Fibroblast of the aortic adventitia (primary cell): ENCODE data around the gene RAB31. TPM values are rescaled to one million over a fixed set of nuclear protein-coding genes. Genes with fewer than 3 reads are reported as not detected.
"Not testable (repeated sequence)": the region's sequence is repeated elsewhere in the genome, so short reads cannot be mapped to it uniquely, and the experiment has no call there.

Experiments
- DNase-seq: peaks from one replicate; pipeline ENCODE4 v3.0.0-alpha.2; 2010; ENCODE audit warnings: low read depth
- H3K4me3 ChIP-seq: 2 replicates; pipeline ENCODE4 v1.5.1; 2011; ENCODE audit warnings: low read depth, mild to moderate bottlenecking, control low read depth, low read length, moderate library complexity
- total RNA-seq: library from RNA; depleted of rRNA; stranded (reverse); fragments of >200 nt; gene quantifications from 2 replicates; pipeline ENCODE4 v1.2.3, GENCODE V29; 2012; ENCODE audit warnings: low replicate concordance
- TF ChIP-seq, protein P1 (sequence below): IDR thresholded peaks from 2 replicates; pipeline ENCODE4 v1.5.1; 2011; ENCODE audit warnings: mild to moderate bottlenecking, low read length, control low read depth, inconsistent platforms; ENCODE audit not compliant: insufficient read depth

The RAB31 gene
- total RNA-seq, 1 donor, result 90.4 TPM

DNA sequence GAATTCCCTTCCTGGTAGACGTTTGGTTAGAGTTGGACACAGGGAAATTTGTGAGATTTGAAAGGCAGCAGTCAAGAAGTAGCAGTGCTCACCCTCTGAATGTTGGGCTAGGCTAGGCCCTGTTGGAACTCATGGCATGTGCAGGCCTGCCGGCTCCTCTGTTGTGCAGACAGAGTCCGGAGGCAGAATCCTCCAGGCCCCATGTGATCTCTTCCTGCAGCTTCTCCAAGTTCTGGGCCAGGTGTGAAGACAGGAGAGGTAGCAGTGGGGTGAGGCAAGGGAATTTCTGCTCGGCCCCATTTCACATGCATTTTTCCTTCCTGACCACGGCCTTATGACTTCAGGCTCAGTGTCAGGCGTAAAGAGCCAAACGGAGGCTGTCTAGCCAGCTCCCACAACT is 36.9 kb upstream of the RAB31 start:
- no peak for DNase-seq
- no peak overlapping the region for H3K4me3 ChIP-seq
- TF ChIP-seq, protein P1, sequence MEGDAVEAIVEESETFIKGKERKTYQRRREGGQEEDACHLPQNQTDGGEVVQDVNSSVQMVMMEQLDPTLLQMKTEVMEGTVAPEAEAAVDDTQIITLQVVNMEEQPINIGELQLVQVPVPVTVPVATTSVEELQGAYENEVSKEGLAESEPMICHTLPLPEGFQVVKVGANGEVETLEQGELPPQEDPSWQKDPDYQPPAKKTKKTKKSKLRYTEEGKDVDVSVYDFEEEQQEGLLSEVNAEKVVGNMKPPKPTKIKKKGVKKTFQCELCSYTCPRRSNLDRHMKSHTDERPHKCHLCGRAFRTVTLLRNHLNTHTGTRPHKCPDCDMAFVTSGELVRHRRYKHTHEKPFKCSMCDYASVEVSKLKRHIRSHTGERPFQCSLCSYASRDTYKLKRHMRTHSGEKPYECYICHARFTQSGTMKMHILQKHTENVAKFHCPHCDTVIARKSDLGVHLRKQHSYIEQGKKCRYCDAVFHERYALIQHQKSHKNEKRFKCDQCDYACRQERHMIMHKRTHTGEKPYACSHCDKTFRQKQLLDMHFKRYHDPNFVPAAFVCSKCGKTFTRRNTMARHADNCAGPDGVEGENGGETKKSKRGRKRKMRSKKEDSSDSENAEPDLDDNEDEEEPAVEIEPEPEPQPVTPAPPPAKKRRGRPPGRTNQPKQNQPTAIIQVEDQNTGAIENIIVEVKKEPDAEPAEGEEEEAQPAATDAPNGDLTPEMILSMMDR, result no peak

DNA sequence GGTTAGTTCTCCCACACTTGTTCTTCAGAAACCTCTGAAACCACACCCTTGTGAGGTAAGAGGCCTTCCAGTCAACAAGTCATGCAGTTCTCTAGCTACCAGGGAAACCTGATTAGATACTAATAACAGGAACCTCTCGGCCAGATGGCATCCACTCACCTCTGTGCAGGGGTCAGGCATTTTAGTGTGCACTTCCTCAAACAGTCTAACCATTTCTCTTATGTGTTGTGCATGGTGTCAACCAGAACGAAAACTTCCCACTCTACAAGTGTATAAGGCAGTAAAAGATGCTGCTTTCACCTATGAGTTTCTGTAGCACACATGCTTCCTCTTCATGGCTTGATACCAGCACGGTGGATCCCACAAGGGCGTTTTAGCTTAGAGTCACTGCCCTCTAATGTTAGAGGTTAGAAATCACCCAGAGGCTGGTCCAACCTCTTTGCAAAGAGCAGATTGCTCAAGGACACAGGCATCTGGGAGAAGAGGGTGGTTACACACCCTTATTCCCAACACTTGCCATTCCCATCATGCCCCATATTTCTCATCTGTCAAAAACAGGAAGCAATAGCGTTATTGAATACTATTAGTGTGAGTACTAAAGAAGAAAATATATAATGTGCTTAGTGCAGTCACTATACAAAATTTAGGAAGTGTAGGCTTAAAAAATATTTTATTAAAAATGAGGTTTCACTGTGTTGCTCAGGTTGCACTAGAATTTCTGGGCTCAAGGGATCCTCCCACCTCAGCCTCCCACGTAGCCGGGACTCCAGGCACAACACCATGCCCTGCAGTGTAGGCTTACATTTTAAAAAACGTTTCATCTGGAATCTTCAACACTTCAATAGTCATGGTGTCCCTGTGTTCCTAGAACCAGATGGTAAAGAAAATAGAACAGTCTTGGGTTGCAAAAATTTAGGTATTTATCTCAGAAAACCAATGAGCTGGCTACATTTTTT is 34.5 kb upstream of the RAB31 start:
- no peak overlapping the region for H3K4me3 ChIP-seq
- TF ChIP-seq, protein P1, result peak; percentile 41
- DNase-seq, result peak; percentile 85

DNA sequence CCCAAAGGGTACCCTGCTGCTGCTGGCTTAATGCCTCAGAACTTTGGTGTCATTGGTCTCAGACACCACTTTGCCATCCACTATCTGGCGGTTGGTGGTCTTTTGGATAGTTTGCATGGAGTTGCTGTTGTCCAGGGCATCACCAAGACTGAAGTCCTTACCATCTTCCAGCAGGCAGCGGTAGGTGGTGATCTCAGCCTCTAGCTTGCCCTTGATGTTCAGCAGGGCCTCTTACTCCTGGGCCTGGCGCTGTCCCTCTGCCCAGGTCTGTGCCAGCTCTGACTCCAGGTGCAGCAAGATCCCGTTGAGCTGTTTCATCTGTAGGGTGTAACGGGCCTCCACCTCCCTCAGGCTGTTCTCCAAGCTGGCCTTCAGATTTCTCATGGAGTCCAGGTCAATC is 29.9 kb upstream of the RAB31 start:
- DNase-seq, H3K4me3 ChIP-seq: not testable (repeated sequence)

DNA sequence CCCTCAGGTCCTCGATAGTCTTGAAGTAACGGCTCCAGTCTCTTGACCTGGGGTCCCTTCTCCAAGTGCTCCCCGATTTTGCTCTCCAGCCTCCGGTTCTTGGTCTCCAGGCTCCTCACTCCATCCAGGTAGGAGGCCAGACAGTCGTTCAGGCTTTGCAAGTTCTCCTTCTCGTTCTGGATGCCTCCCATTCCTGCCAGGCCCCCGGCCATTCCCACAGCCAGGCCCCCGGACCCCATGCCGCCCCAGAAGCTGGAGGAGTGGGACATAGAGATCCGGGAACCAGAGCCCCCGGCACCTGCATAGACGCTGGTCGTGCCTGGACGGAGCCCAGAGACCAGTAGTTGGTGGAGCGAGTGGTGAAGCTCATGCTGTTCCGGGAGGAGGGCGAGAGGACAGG is 29.0 kb upstream of the RAB31 start:
- DNase-seq, result no peak
- no peak overlapping the region for H3K4me3 ChIP-seq
- TF ChIP-seq, protein P1, result no peak

DNA sequence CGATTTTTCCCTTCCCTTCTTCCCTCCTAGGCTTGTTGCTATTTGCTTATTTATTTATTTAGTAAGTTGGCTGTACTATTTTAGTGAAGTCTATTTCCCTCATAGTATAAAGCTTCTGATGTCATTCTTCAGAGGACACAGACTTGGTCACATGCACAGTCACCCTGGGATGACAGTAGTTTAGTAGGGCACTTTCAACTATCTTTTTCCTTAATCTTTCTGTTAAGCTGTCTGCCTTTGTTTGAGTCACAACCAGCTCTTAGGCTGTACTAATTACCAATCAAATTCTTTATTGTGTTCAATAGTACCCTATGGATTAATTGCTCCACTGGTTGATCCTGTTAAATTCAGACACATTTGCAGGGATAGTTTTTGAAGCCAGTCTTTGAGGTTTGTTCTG is 26.9 kb upstream of the RAB31 start:
- H3K4me3 ChIP-seq, result no peak overlapping the region
- TF ChIP-seq, protein P1, result no peak
- no peak for DNase-seq

DNA sequence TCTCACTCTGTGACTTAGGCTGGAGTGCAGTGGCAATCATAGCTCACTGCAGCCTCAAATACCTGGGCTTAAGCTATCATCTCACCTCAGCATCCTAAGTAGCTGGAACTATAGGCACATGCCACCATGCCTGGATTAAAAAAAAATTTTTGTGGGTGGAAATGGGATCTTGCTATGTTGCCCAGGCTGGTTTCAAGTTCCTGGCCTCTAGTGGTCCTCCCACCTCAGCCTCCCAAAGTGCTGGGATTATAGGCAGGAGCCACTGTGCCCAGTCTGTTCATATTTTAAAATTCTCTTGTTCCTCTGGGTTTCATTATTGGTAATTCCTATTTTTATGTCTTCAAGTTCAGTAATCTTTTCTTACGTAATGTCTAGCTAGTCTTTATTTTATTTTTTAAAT is 25.5 kb upstream of the RAB31 start:
- DNase-seq, result no peak
- TF ChIP-seq, protein P1, result no peak
- no peak overlapping the region for H3K4me3 ChIP-seq

DNA sequence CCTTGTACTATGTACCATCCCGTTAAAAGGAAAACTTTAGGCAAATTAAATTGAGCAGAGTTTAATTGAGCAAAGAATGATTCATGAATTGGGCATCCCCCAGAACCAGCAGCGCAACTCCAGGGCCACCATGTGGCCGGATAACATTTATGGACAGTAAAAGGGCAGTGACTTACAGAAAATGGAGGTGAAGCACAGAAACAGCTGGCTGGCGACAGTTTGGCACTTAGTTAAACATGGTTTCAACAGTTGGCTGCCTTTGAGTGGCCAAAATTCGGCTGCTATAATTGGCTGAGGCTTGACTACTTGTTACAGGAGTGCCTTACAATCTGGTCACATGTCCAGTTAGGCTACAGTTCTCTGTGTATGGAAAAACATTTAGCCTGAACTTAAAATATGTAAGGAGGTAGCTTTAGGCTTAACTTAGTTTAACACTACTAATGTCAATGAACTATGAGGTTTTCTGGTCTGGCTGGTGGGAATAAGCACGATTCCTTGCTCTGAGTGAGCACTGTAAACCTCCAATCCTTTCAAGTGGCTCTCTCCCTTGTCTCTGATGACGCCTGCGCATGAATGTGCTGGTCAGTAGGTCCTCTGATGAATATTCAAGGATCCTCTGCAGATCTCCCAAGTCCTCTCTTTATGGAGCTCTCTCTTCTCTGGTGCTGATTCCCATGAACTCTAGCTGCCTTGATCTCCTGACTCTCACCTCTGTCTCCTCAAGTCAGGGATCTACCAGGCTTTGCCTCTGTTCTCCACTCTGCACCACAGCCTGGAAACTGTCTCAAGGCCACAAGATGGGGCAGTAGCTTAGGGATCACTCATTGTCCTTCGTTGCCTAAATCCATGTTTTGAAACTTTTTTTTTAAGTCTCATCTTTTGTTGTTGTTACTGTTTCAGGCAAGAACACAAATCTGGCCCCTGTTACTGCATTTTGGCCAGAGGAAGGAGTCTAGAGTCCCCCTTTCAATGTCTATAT is 24.4 kb upstream of the RAB31 start:
- H3K4me3 ChIP-seq, result no peak overlapping the region
- TF ChIP-seq, protein P1, result peak; percentile 62
- DNase-seq, result peak; percentile 86
